Karpas-422 (cell line): Measurements from ENCODE around the gene MARCHF3. TPM values are rescaled to one million over a fixed set of nuclear protein-coding genes. Genes with fewer than 3 reads are reported as not detected.
"Not testable (repeated sequence)": the region's sequence is repeated elsewhere in the genome, so short reads cannot be mapped to it uniquely, and the experiment has no call there.

Experiments used
- DNase-seq: peaks from one replicate; pipeline ENCODE4 v3.0.0-alpha.2; 2015
- H2AFZ ChIP-seq: fragments of 200-600 bp; sonication (generic); 2 replicates; pipeline ENCODE4 v1.6.1; 2014; ENCODE audit warnings: antibody characterized with exemption, low read length, mixed read lengths
- H3K27ac ChIP-seq: fragments of 200-600 bp; sonication (generic); 2 replicates; pipeline ENCODE4 v1.5.1; 2014; ENCODE audit warnings: mild to moderate bottlenecking, low read length, moderate library complexity
- H3K27me3 ChIP-seq: fragments of 200-600 bp; sonication (generic); 2 replicates; pipeline ENCODE4 v1.6.1; 2014; ENCODE audit warnings: low read length, mixed read lengths
- H3K36me3 ChIP-seq: fragments of 200-600 bp; sonication (generic); 2 replicates; pipeline ENCODE4 v1.6.1; 2014; ENCODE audit warnings: low read length, mixed read lengths; ENCODE audit not compliant: insufficient read depth
- H3K4me1 ChIP-seq: fragments of 200-600 bp; sonication (generic); 2 replicates; pipeline ENCODE4 v1.6.1; 2014; ENCODE audit warnings: mild to moderate bottlenecking, low read length, mixed read lengths
- H3K4me2 ChIP-seq: fragments of 200-600 bp; sonication (generic); 2 replicates; pipeline ENCODE4 v1.6.1; 2014; ENCODE audit warnings: low read length, low read depth, mild to moderate bottlenecking; ENCODE audit not compliant: poor library complexity, severe bottlenecking
- H3K4me3 ChIP-seq: fragments of 200-600 bp; sonication (generic); 2 replicates; pipeline ENCODE4 v1.5.1; 2014; ENCODE audit warnings: mild to moderate bottlenecking, antibody characterized with exemption, low read length, mixed read lengths
- H3K79me2 ChIP-seq: fragments of 200-600 bp; sonication (generic); 2 replicates; pipeline ENCODE4 v1.6.1; 2014; ENCODE audit warnings: mild to moderate bottlenecking, low read length, mixed read lengths
- H3K9ac ChIP-seq: fragments of 200-600 bp; sonication (generic); 2 replicates; pipeline ENCODE4 v1.6.0; 2014; ENCODE audit warnings: low read length
- H3K9me2 ChIP-seq: fragments of 200-600 bp; sonication (generic), shearing (Covaris generic); replicated peaks from 2 replicates; pipeline ENCODE4 v1.6.0; 2014; ENCODE audit warnings: mild to moderate bottlenecking, low read length, moderate library complexity; ENCODE audit not compliant: insufficient read depth
- H3K9me3 ChIP-seq: fragments of 300-700, 200-600 bp; sonication (generic); 2 replicates; pipeline ENCODE4 v1.6.1; 2014; ENCODE audit warnings: low read length, mixed read lengths
- H4K20me1 ChIP-seq: fragments of 200-600 bp; sonication (generic); 2 replicates; pipeline ENCODE4 v1.6.1; 2014; ENCODE audit warnings: mild to moderate bottlenecking, antibody characterized with exemption, low read length, low read depth; ENCODE audit not compliant: insufficient read depth
- total RNA-seq: library from RNA; depleted of rRNA; stranded (reverse); fragments of >200 nt; shearing (Covaris generic); gene quantifications from 2 replicates; pipeline ENCODE4 v1.2.3, GENCODE V29; 2014; ENCODE audit warnings: low replicate concordance

Gene MARCHF3
- total RNA-seq, 1 experiment from 2014 or later: 0.56 TPM

GRCh38 chr5:127005282-127005681, 25.1 kb downstream of the MARCHF3 start:
- H3K4me3 ChIP-seq, DNase-seq, H3K79me2 ChIP-seq, H3K27me3 ChIP-seq, H2AFZ ChIP-seq, H3K9me3 ChIP-seq, H3K9me2 ChIP-seq, H3K36me3 ChIP-seq, H3K27ac ChIP-seq, H3K4me1 ChIP-seq, H3K4me2 ChIP-seq, H3K9ac ChIP-seq, H4K20me1 ChIP-seq: not testable (repeated sequence)

GRCh38 chr5:127004721-127005120, 25.6 kb downstream of the MARCHF3 start:
- Histone ChIP-seq H3K27ac (no peak overlapping the region), H3K4me1 (no peaks in the 10 kb centered on the region), H3K79me2 (no peaks in the 10 kb centered on the region), H3K4me3 (no peak overlapping the region), H3K9me3 (no peaks in the 10 kb centered on the region), H3K4me2 (no peak overlapping the region), H3K27me3 (no peaks in the 10 kb centered on the region), H3K36me3 (no peaks in the 10 kb centered on the region), H2AFZ (no peak overlapping the region), H3K9ac (no peak overlapping the region), H3K9me2 (no peaks in the 10 kb centered on the region), H4K20me1 (no peaks in the 10 kb centered on the region)
- DNase-seq: no peak

- H3K79me2 ChIP-seq: no peaks in the 10 kb centered on the region
- no peak overlapping the region for H2AFZ ChIP-seq
- DNase-seq: no peak
- H3K4me2 ChIP-seq: no peak overlapping the region
- no peak overlapping the region for H3K27ac ChIP-seq
- H3K9me3 ChIP-seq: no peaks in the 10 kb centered on the region
- no peaks in the 10 kb centered on the region for H3K9me2 ChIP-seq
- no peak overlapping the region for H3K4me3 ChIP-seq
- H3K4me1 ChIP-seq: no peaks in the 10 kb centered on the region
- H4K20me1 ChIP-seq: no peaks in the 10 kb centered on the region
- no peak overlapping the region for H3K9ac ChIP-seq
- H3K36me3 ChIP-seq: no peaks in the 10 kb centered on the region
- H3K27me3 ChIP-seq: no peaks in the 10 kb centered on the region
These were observed 26.4 kb downstream of the MARCHF3 start for GRCh38 chr5:127003798-127004495.

- DNase-seq: no peak
- Histone ChIP-seq H3K27me3 (no peaks in the 10 kb centered on the region), H3K9ac (no peak overlapping the region), H4K20me1 (no peaks in the 10 kb centered on the region), H3K36me3 (no peaks in the 10 kb centered on the region), H3K4me3 (no peak overlapping the region), H3K79me2 (no peaks in the 10 kb centered on the region), H3K4me2 (no peak overlapping the region), H3K9me2 (no peaks in the 10 kb centered on the region), H2AFZ (no peak overlapping the region), H3K27ac (no peak overlapping the region), H3K4me1 (no peaks in the 10 kb centered on the region), H3K9me3 (no peaks in the 10 kb centered on the region)
These were observed 28.0 kb downstream of the MARCHF3 start for GRCh38 chr5:127002390-127002789.

- Histone ChIP-seq H3K9me2 (no peaks in the 10 kb centered on the region), H3K4me2 (no peak overlapping the region), H4K20me1 (no peaks in the 10 kb centered on the region), H3K4me3 (no peak overlapping the region), H3K27ac (no peak overlapping the region), H3K36me3 (no peaks in the 10 kb centered on the region), H2AFZ (no peak overlapping the region), H3K9me3 (no peaks in the 10 kb centered on the region), H3K4me1 (no peaks in the 10 kb centered on the region), H3K27me3 (no peaks in the 10 kb centered on the region), H3K79me2 (no peaks in the 10 kb centered on the region), H3K9ac (no peak overlapping the region)
- DNase-seq: no peak
These were observed 28.6 kb downstream of the MARCHF3 start for GRCh38 chr5:127001621-127002296.

GRCh38 chr5:126998895-126999570, 31.3 kb downstream of the MARCHF3 start:
- no peak for DNase-seq
- no peaks in the 10 kb centered on the region for H3K27me3 ChIP-seq
- no peaks in the 10 kb centered on the region for H3K4me1 ChIP-seq
- H4K20me1 ChIP-seq: no peaks in the 10 kb centered on the region
- no peak overlapping the region for H3K4me2 ChIP-seq
- no peak overlapping the region for H3K9ac ChIP-seq
- H3K36me3 ChIP-seq: no peaks in the 10 kb centered on the region
- H3K4me3 ChIP-seq: no peak overlapping the region
- H3K27ac ChIP-seq: no peak overlapping the region
- no peak overlapping the region; the same call in 1 of the 2 replicates for H2AFZ ChIP-seq
- no peaks in the 10 kb centered on the region for H3K9me2 ChIP-seq
- H3K9me3 ChIP-seq: no peaks in the 10 kb centered on the region
- H3K79me2 ChIP-seq: no peaks in the 10 kb centered on the region

- Histone ChIP-seq H3K9ac (no peak overlapping the region), H3K4me3 (no peak overlapping the region), H3K79me2 (no peaks in the 10 kb centered on the region)
These were observed 32.1 kb downstream of the MARCHF3 start for GRCh38 chr5:126998201-126998631.

GRCh38 chr5:126995689-126996088, 34.7 kb downstream of the MARCHF3 start:
- Histone ChIP-seq H3K79me2 (no peaks in the 10 kb centered on the region), H3K36me3 (no peaks in the 10 kb centered on the region), H3K9me3 (no peaks in the 10 kb centered on the region), H3K27ac (no peak overlapping the region), H3K4me2 (no peak overlapping the region), H4K20me1 (no peaks in the 10 kb centered on the region), H3K27me3 (no peaks in the 10 kb centered on the region), H3K4me1 (no peaks in the 10 kb centered on the region), H3K4me3 (no peak overlapping the region), H3K9me2 (no peaks in the 10 kb centered on the region), H2AFZ (no peak overlapping the region), H3K9ac (no peak overlapping the region)
- no peak for DNase-seq

More at GRCh38 chr5:126998201-126998631, 32.1 kb downstream of the MARCHF3 start:
- Histone ChIP-seq H3K27ac (no peak overlapping the region), H3K9me2 (no peaks in the 10 kb centered on the region), H3K4me1 (no peaks in the 10 kb centered on the region), H4K20me1 (no peaks in the 10 kb centered on the region), H3K27me3 (no peaks in the 10 kb centered on the region), H3K9me3 (no peaks in the 10 kb centered on the region), H3K4me2 (no peak overlapping the region), H2AFZ (no peak overlapping the region), H3K36me3 (no peaks in the 10 kb centered on the region)
- no peak for DNase-seq
